Measurements from ENCODE around the gene TXNRD3. TPM values are rescaled to one million over a fixed set of nuclear protein-coding genes. Genes with fewer than 3 reads are reported as not detected.

TXNRD3 gene
- total RNA-seq, 1 donor from 2014 or later = 6.2 TPM

GRCh38 chr3:126577261-126577660, 77.7 kb downstream of the TXNRD3 start:
- TF ChIP-seq, protein P1, sequence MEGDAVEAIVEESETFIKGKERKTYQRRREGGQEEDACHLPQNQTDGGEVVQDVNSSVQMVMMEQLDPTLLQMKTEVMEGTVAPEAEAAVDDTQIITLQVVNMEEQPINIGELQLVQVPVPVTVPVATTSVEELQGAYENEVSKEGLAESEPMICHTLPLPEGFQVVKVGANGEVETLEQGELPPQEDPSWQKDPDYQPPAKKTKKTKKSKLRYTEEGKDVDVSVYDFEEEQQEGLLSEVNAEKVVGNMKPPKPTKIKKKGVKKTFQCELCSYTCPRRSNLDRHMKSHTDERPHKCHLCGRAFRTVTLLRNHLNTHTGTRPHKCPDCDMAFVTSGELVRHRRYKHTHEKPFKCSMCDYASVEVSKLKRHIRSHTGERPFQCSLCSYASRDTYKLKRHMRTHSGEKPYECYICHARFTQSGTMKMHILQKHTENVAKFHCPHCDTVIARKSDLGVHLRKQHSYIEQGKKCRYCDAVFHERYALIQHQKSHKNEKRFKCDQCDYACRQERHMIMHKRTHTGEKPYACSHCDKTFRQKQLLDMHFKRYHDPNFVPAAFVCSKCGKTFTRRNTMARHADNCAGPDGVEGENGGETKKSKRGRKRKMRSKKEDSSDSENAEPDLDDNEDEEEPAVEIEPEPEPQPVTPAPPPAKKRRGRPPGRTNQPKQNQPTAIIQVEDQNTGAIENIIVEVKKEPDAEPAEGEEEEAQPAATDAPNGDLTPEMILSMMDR (IDR thresholded peaks at IDR 0.05; ENCODE audit: insufficient read depth, low read length, poor library complexity, severe bottlenecking) = no peak
- DNase-seq (ENCODE audit: low read depth) = no peak
- H3K27me3 ChIP-seq (ENCODE audit: control insufficient read depth, insufficient read depth, low read length) = peaks cover 6% of the 10 kb centered on the region

DNA sequence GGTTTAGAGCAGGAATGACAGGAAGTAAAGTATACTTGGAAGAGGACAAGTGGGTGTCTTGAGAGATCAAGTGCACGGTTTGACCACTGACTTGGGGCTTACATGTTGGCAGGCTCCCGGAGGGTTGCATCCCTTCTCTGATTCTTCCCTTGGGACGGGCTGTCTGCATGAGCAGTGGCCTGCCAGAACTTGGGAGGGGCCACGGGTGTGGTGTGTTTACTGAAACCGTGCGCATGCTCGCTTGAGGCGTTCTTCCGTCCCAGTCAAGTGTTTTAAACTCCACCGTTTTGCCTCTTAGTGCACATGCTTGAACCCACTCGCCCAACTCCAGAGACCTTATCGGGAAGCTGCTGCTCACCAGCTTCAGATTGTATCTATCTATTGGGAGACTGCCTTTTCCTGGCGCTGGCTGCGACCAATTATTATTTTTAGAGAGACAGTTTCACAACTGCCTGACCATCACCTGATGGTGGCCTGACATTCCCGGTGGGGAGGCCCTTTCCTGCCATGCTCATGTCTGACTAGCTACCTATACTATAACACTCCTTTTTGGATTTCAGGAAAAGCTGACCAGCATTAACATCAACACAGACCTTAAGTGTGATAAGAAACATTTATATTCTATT, 81.3 kb downstream of the TXNRD3 start:
- TF ChIP-seq, protein P1 (IDR thresholded peaks at IDR 0.05; ENCODE audit: insufficient read depth, low read length, poor library complexity, severe bottlenecking) = no peak
- no peak for DNase-seq (ENCODE audit: low read depth)
- Histone ChIP-seq H3K36me3 (ENCODE audit: control insufficient read depth, insufficient read depth, low read length) (no peaks in the 10 kb centered on the region), H3K27me3 (ENCODE audit: control insufficient read depth, insufficient read depth, low read length) (peaks cover 3% of the 10 kb centered on the region), H3K4me3 (ENCODE audit: low read depth, low read length) (no peak overlapping the region)

More at GRCh38 chr3:126577261-126577660, 77.7 kb downstream of the TXNRD3 start:
- no peak overlapping the region for H3K4me3 ChIP-seq (ENCODE audit: low read depth, low read length)
- H3K36me3 ChIP-seq (ENCODE audit: control insufficient read depth, insufficient read depth, low read length) = no peaks in the 10 kb centered on the region

- Histone ChIP-seq H3K27me3 (ENCODE audit: control insufficient read depth, insufficient read depth, low read length) (peaks cover 3% of the 10 kb centered on the region), H3K36me3 (ENCODE audit: control insufficient read depth, insufficient read depth, low read length) (no peaks in the 10 kb centered on the region), H3K4me3 (ENCODE audit: low read depth, low read length) (no peak overlapping the region)
- DNase-seq (ENCODE audit: low read depth) = no peak
- TF ChIP-seq, protein P1 (IDR thresholded peaks at IDR 0.05; ENCODE audit: insufficient read depth, low read length, poor library complexity, severe bottlenecking) = no peak
Measured at GRCh38 chr3:126571078-126571477, 83.8 kb downstream of the TXNRD3 start.

DNA sequence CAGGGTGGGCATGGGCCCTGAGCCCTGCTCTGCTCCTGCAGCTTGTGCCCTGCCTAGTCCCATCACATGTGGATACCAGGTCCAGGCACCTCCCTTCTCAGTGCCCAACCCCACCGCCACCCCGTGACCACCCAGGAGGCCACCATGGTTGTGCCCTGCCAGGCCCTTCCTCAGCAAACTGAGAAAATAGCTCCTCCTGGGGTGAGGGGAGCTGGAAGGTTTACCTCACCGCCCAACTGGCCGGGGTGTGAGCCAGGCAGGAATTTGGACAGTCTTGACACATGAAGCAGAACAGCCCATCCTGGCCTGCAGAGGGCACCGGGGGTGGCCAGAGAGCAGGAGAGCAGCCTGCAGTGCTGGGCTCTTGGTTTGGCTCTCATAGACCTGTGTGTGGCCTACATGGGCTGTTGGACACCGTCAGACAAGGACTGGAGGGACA, 84.8 kb downstream of the TXNRD3 start:
- DNase-seq (ENCODE audit: low read depth) = no peak
- H3K27me3 ChIP-seq (ENCODE audit: control insufficient read depth, insufficient read depth, low read length) = peaks cover 3% of the 10 kb centered on the region
- H3K36me3 ChIP-seq (ENCODE audit: control insufficient read depth, insufficient read depth, low read length) = no peaks in the 10 kb centered on the region
- TF ChIP-seq, protein P1 (IDR thresholded peaks at IDR 0.05; ENCODE audit: insufficient read depth, low read length, poor library complexity, severe bottlenecking) = no peak
- no peak overlapping the region for H3K4me3 ChIP-seq (ENCODE audit: low read depth, low read length)

DNA sequence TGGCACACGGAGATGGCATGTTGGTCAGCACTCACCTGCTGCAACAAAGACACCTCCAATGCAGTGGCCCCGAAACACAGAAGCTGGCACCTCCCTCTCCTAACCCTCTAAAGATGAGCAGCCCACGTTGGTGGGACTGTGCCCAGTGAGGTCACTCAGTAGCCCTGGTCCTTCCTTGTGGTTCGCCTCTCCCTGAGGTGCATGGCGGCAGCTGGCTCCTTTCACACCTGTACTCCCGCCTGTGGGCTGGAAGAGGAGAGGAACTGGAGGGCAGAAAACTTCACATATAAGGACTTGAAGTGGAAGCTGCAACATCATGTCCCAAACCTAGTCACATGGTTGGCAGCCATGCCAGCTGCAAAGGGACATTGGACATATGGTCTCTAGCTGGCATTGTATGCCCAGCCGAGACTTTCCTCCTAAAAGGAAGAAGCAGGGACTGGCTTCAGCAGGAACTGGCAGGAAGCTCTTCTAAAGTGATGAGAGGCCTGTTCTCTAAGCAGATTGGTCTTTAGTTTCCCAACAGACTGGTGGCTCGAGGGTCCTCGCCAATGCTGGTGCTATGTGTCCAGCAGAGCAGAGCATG, 85.4 kb downstream of the TXNRD3 start:
- H3K4me3 ChIP-seq (ENCODE audit: low read depth, low read length) = no peak overlapping the region
- H3K36me3 ChIP-seq (ENCODE audit: control insufficient read depth, insufficient read depth, low read length) = no peaks in the 10 kb centered on the region
- H3K27me3 ChIP-seq (ENCODE audit: control insufficient read depth, insufficient read depth, low read length) = peaks cover 3% of the 10 kb centered on the region
- TF ChIP-seq, protein P1 (IDR thresholded peaks at IDR 0.05; ENCODE audit: insufficient read depth, low read length, poor library complexity, severe bottlenecking) = no peak
- no peak for DNase-seq (ENCODE audit: low read depth)
